Neural cell (in vitro differentiated cells): ENCODE data around the gene RTP1. TPM values are rescaled to one million over a fixed set of nuclear protein-coding genes. Genes with fewer than 3 reads are reported as not detected.

Experiments
- H2AFZ ChIP-seq: fragments of 200-600, 300-800 bp; sonication (generic), shearing (Covaris generic); 2 replicates; pipeline ENCODE4 v1.6.0; 2014; ENCODE audit warnings: low read depth, mild to moderate bottlenecking, antibody characterized with exemption, low read length, moderate library complexity
- H3F3A ChIP-seq: fragments of 200-600 bp; shearing (Covaris generic); 2 replicates; pipeline ENCODE4 v1.6.1; 2016; ENCODE audit warnings: mild to moderate bottlenecking, moderate library complexity, mixed read lengths, antibody characterized with exemption, low read length; ENCODE audit not compliant: insufficient read depth, poor library complexity, severe bottlenecking
- H3K27ac ChIP-seq: fragments of 200-600, 300-800 bp; sonication (generic), shearing (Covaris generic); 2 replicates; pipeline ENCODE4 v1.5.1; 2014; ENCODE audit warnings: mild to moderate bottlenecking, low read length, moderate library complexity
- H3K27me3 ChIP-seq: fragments of 300-800, 200-600 bp; sonication (generic), shearing (Covaris generic); 2 replicates; pipeline ENCODE4 v1.6.0; 2014; ENCODE audit warnings: mild to moderate bottlenecking, low read depth, low read length, moderate library complexity; ENCODE audit not compliant: insufficient read depth
- H3K36me3 ChIP-seq: fragments of 300-800, 200-600 bp; sonication (generic), shearing (Covaris generic); 2 replicates; pipeline ENCODE4 v1.5.1; 2014; ENCODE audit warnings: mild to moderate bottlenecking, antibody characterized with exemption, low read length, moderate library complexity; ENCODE audit not compliant: insufficient read depth
- H3K4me2 ChIP-seq: fragments of 300-800, 200-600 bp; sonication (generic), shearing (Covaris generic); 2 replicates; pipeline ENCODE4 v1.6.0; 2014; ENCODE audit warnings: mild to moderate bottlenecking, low read length
- H3K4me3 ChIP-seq: fragments of 300-800, 200-600 bp; sonication (generic), shearing (Covaris generic); 2 replicates; pipeline ENCODE4 v1.5.1; 2014; ENCODE audit warnings: mild to moderate bottlenecking, low read length, moderate library complexity
- H3K79me2 ChIP-seq: fragments of 200-600 bp; shearing (Covaris generic); replicated peaks from 2 replicates; pipeline ENCODE4 v1.6.0; 2014; ENCODE audit warnings: mild to moderate bottlenecking, low read length, moderate library complexity; ENCODE audit not compliant: insufficient read depth
- H3K9ac ChIP-seq: fragments of 300-800, 200-600 bp; sonication (generic), shearing (Covaris generic); 2 replicates; pipeline ENCODE4 v1.6.1; 2016; ENCODE audit warnings: mild to moderate bottlenecking, low read length, mixed read lengths
- H3K9me2 ChIP-seq: fragments of 200-600 bp; shearing (Covaris generic); 2 replicates; pipeline ENCODE4 v1.6.1; 2016; ENCODE audit warnings: mild to moderate bottlenecking, low read length, mixed read lengths; ENCODE audit not compliant: insufficient read depth
- H3K9me3 ChIP-seq: fragments of 200-600, 300-800 bp; sonication (generic), shearing (Covaris generic); 2 replicates; pipeline ENCODE4 v1.6.1; 2016; ENCODE audit warnings: mild to moderate bottlenecking, mixed run types, low read length, moderate library complexity, mixed read lengths
- H4K20me1 ChIP-seq: fragments of 200-600 bp; shearing (Covaris generic); 2 replicates; pipeline ENCODE4 v1.6.1; 2016; ENCODE audit warnings: mild to moderate bottlenecking, mixed run types; ENCODE audit not compliant: insufficient read depth
- EP300 ChIP-seq: fragments of 450-650 bp; conservative IDR thresholded peaks from 2 replicates; pipeline ENCODE4 v1.6.1; 2014; ENCODE audit warnings: antibody characterized with exemption, mild to moderate bottlenecking, moderate library complexity; ENCODE audit not compliant: poor library complexity, severe bottlenecking
- EZH2 ChIP-seq: fragments of 200-600, 300-800 bp; shearing (Covaris generic), sonication (generic); IDR thresholded peaks from 2 replicates; pipeline ENCODE4 v1.6.1; 2014; ENCODE audit warnings: antibody characterized with exemption, low read length, borderline replicate concordance, mild to moderate bottlenecking; ENCODE audit not compliant: insufficient read depth, poor library complexity, severe bottlenecking
- MXI1 ChIP-seq: fragments of 450-650 bp; conservative IDR thresholded peaks from 2 replicates; pipeline ENCODE4 v1.6.1; 2014; ENCODE audit warnings: antibody characterized with exemption, mild to moderate bottlenecking; ENCODE audit not compliant: poor library complexity, severe bottlenecking
- POLR2AphosphoS5 ChIP-seq: IDR thresholded peaks from 2 replicates; pipeline ENCODE4 v1.6.1; 2012
- RAD21 ChIP-seq: fragments of 450-650 bp; conservative IDR thresholded peaks from 2 replicates; pipeline ENCODE4 v1.6.1; 2014; ENCODE audit warnings: antibody characterized with exemption, mild to moderate bottlenecking, moderate library complexity
- SMC3 ChIP-seq: fragments of 450-650 bp; conservative IDR thresholded peaks from 2 replicates; pipeline ENCODE4 v1.6.1; 2014; ENCODE audit warnings: antibody characterized with exemption, mild to moderate bottlenecking, moderate library complexity; ENCODE audit not compliant: poor library complexity
- TAF1 ChIP-seq: IDR thresholded peaks from 2 replicates; pipeline ENCODE4 v1.6.1; 2012; ENCODE audit warnings: low read depth
- polyA plus RNA-seq: library from polyadenylated mRNA; depleted of rRNA; stranded (reverse); fragments of >200 nt; gene quantifications from 2 replicates; pipeline ENCODE4 v1.2.3, GENCODE V29; 2014
- TF ChIP-seq, protein P1 (sequence below): fragments of 450-650 bp; IDR thresholded peaks from 2 replicates; pipeline ENCODE4 v1.5.1; 2014; ENCODE audit warnings: antibody characterized with exemption, mild to moderate bottlenecking, moderate library complexity; ENCODE audit not compliant: poor library complexity, severe bottlenecking
- TF ChIP-seq, protein P2 (sequence below): IDR thresholded peaks from 2 replicates; pipeline ENCODE4 v1.6.1; 2012; ENCODE audit warnings: borderline replicate concordance

The RTP1 gene
- polyA plus RNA-seq, 1 donor from 2014 or later, result 2.0 TPM

DNA sequence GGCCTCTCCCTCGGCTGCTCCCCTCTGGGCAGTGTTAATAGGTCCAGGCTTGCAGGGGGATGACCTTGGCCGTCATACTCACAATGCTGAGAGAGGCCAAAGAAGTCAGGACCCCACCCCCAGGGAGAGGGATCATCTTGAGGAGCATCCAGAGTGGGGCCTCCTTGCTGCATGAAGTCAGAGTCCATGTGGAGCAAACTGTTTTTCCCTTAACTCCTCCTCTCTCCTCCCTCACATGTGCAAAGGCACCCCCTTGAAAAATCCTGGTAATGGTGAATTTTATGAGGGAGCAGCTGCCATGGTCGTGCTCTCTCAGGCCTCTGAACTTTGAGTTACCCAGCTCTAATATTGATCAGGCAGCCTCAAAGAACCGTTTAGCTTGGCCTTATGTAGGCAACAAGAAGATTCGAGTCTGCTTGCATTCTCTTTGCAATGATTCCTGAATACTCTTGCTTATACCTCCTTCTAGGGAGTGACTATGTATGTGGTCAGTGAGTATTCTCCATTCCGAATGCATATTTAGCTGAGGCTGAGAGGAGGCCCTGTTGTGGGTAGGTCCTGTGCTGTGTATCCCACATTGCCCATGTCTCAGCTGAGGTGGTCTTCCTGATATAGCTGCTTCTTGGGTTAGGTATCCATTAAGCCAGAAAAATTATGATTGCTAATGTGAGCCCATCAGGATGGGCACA, 34.9 kb upstream of the RTP1 start:
- Histone ChIP-seq H2AFZ (no peak overlapping the region), H3F3A (peaks cover 3% of the 10 kb centered on the region), H3K9ac (no peak overlapping the region), H3K4me3 (no peak overlapping the region), H3K79me2 (no peaks in the 10 kb centered on the region), H3K9me2 (no peaks in the 10 kb centered on the region), H3K36me3 (no peaks in the 10 kb centered on the region), H3K4me2 (no peak overlapping the region), H3K9me3 (no peaks in the 10 kb centered on the region), H3K27ac (no peak overlapping the region), H3K27me3 (no peaks in the 10 kb centered on the region), H4K20me1 (no peaks in the 10 kb centered on the region)
- TF ChIP-seq RAD21, result no peak
- TF ChIP-seq TAF1, result no peak
- no peak for TF ChIP-seq EP300
- TF ChIP-seq, protein P1, sequence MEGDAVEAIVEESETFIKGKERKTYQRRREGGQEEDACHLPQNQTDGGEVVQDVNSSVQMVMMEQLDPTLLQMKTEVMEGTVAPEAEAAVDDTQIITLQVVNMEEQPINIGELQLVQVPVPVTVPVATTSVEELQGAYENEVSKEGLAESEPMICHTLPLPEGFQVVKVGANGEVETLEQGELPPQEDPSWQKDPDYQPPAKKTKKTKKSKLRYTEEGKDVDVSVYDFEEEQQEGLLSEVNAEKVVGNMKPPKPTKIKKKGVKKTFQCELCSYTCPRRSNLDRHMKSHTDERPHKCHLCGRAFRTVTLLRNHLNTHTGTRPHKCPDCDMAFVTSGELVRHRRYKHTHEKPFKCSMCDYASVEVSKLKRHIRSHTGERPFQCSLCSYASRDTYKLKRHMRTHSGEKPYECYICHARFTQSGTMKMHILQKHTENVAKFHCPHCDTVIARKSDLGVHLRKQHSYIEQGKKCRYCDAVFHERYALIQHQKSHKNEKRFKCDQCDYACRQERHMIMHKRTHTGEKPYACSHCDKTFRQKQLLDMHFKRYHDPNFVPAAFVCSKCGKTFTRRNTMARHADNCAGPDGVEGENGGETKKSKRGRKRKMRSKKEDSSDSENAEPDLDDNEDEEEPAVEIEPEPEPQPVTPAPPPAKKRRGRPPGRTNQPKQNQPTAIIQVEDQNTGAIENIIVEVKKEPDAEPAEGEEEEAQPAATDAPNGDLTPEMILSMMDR, result no peak
- no peak for TF ChIP-seq POLR2AphosphoS5
- TF ChIP-seq EZH2, result no peak
- TF ChIP-seq SMC3, result no peak

DNA sequence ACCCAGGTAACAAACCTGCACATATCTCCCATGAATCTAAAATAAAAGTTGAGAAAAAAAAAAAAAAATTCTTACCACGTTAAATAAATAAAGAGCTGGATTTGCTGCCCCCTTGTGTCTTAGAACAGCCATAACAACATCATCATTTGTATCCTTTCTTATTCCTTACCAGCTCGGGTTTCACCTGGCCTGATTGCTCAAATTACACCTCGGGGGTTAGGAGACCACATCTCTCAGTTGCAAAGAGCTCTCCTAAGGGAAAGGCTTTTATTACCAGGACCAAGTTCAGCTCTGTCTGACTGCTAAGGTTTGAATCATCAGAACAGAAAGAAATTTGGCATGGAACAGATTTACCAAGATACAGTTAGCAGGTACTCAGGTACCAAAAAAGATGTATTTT, 32.1 kb upstream of the RTP1 start:
- no peak for TF ChIP-seq TAF1
- TF ChIP-seq, protein P2, sequence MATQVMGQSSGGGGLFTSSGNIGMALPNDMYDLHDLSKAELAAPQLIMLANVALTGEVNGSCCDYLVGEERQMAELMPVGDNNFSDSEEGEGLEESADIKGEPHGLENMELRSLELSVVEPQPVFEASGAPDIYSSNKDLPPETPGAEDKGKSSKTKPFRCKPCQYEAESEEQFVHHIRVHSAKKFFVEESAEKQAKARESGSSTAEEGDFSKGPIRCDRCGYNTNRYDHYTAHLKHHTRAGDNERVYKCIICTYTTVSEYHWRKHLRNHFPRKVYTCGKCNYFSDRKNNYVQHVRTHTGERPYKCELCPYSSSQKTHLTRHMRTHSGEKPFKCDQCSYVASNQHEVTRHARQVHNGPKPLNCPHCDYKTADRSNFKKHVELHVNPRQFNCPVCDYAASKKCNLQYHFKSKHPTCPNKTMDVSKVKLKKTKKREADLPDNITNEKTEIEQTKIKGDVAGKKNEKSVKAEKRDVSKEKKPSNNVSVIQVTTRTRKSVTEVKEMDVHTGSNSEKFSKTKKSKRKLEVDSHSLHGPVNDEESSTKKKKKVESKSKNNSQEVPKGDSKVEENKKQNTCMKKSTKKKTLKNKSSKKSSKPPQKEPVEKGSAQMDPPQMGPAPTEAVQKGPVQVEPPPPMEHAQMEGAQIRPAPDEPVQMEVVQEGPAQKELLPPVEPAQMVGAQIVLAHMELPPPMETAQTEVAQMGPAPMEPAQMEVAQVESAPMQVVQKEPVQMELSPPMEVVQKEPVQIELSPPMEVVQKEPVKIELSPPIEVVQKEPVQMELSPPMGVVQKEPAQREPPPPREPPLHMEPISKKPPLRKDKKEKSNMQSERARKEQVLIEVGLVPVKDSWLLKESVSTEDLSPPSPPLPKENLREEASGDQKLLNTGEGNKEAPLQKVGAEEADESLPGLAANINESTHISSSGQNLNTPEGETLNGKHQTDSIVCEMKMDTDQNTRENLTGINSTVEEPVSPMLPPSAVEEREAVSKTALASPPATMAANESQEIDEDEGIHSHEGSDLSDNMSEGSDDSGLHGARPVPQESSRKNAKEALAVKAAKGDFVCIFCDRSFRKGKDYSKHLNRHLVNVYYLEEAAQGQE, result no peak
- TF ChIP-seq SMC3, result peak; percentile 87
- TF ChIP-seq EP300, result no peak
- TF ChIP-seq MXI1, result no peak
- peak; percentile 79 for TF ChIP-seq RAD21
- TF ChIP-seq, protein P1, result peak; percentile 83
- Histone ChIP-seq H4K20me1 (no peaks in the 10 kb centered on the region), H3K27ac (no peak overlapping the region), H2AFZ (no peak overlapping the region), H3K9ac (no peak overlapping the region), H3K4me3 (no peak overlapping the region), H3K9me3 (no peaks in the 10 kb centered on the region), H3K36me3 (no peaks in the 10 kb centered on the region), H3K79me2 (no peaks in the 10 kb centered on the region), H3K4me2 (no peak overlapping the region), H3K27me3 (no peaks in the 10 kb centered on the region), H3F3A (peaks cover 3% of the 10 kb centered on the region), H3K9me2 (no peaks in the 10 kb centered on the region)
